H9 (cell line): ENCODE measurements around the gene TDRD5. TPM values are rescaled to one million over a fixed set of nuclear protein-coding genes. Genes with fewer than 3 reads are reported as not detected.

Experiments used
- DNase-seq: peaks from one replicate; pipeline ENCODE4 v3.0.0-alpha.2; 2017
- H2AFZ ChIP-seq: one replicate; pipeline ENCODE4 v1.6.1; 2013; ENCODE audit warnings: mild to moderate bottlenecking, low read length, control low read depth, moderate library complexity
- H2AK5ac ChIP-seq: 2 replicates; pipeline ENCODE4 v1.6.1; 2013; ENCODE audit warnings: low read length, control low read depth, mixed read lengths; ENCODE audit not compliant: insufficient read length
- H2BK120ac ChIP-seq: one replicate; pipeline ENCODE4 v1.6.1; 2013; ENCODE audit warnings: low read depth, mild to moderate bottlenecking, low read length, control low read depth, inconsistent platforms; ENCODE audit not compliant: poor library complexity, severe bottlenecking
- H2BK12ac ChIP-seq: 2 replicates; pipeline ENCODE4 v1.6.1; 2013; ENCODE audit warnings: low read length, control low read depth, mixed read lengths, low read depth; ENCODE audit not compliant: insufficient read length
- H2BK15ac ChIP-seq: 2 replicates; pipeline ENCODE4 v1.6.1; 2013; ENCODE audit warnings: low read depth, low read length, control low read depth
- H2BK20ac ChIP-seq: one replicate; pipeline ENCODE4 v1.6.1; 2013; ENCODE audit warnings: low read depth, mild to moderate bottlenecking, low read length, control low read depth, inconsistent platforms; ENCODE audit not compliant: poor library complexity, severe bottlenecking
- H2BK5ac ChIP-seq: 2 replicates; pipeline ENCODE4 v1.6.1; 2013; ENCODE audit warnings: low read length, control low read depth, mixed read lengths; ENCODE audit not compliant: insufficient read length
- H3K14ac ChIP-seq: 2 replicates; pipeline ENCODE4 v1.6.1; 2013; ENCODE audit warnings: low read length, control low read depth; ENCODE audit not compliant: insufficient read depth
- H3K18ac ChIP-seq: 2 replicates; pipeline ENCODE4 v1.6.1; 2013; ENCODE audit warnings: low read depth, mild to moderate bottlenecking, mixed read lengths, low read length, control low read depth; ENCODE audit not compliant: insufficient read length
- H3K23ac ChIP-seq: 2 replicates; pipeline ENCODE4 v1.6.1; 2013; ENCODE audit warnings: low read length, control low read depth, mixed read lengths, low read depth; ENCODE audit not compliant: insufficient read length
- H3K23me2 ChIP-seq: 2 replicates; pipeline ENCODE4 v1.6.1; 2013; ENCODE audit warnings: low read depth, mild to moderate bottlenecking, mixed read lengths, low read length, control low read depth; ENCODE audit not compliant: insufficient read length, poor library complexity, severe bottlenecking
- H3K27ac ChIP-seq: 2 replicates; pipeline ENCODE4 v1.5.1; 2013; ENCODE audit warnings: low read length, control low read depth, mixed read lengths, low read depth; ENCODE audit not compliant: insufficient read length
- H3K27me3 ChIP-seq: 2 replicates; pipeline ENCODE4 v1.6.1; 2013; ENCODE audit warnings: low read length, control low read depth, inconsistent platforms; ENCODE audit not compliant: insufficient read depth
- H3K4ac ChIP-seq: 2 replicates; pipeline ENCODE4 v1.6.1; 2013; ENCODE audit warnings: low read depth, mild to moderate bottlenecking, control low read depth, inconsistent platforms, low read length, moderate library complexity
- H3K4me1 ChIP-seq: 2 replicates; pipeline ENCODE4 v1.6.1; 2013; ENCODE audit warnings: low read length, control low read depth, inconsistent platforms; ENCODE audit not compliant: insufficient read depth
- H3K4me2 ChIP-seq: 2 replicates; pipeline ENCODE4 v1.6.1; 2013; ENCODE audit warnings: low read length, control low read depth, mixed read lengths; ENCODE audit not compliant: insufficient read length, insufficient read depth
- H3K56ac ChIP-seq: 2 replicates; pipeline ENCODE4 v1.6.1; 2013; ENCODE audit warnings: low read depth, mild to moderate bottlenecking, mixed read lengths, low read length, control low read depth; ENCODE audit not compliant: insufficient read length
- H3K79me1 ChIP-seq: 2 replicates; pipeline ENCODE4 v1.6.1; 2013; ENCODE audit warnings: low read depth, mild to moderate bottlenecking, moderate library complexity, low read length, control low read depth, inconsistent platforms; ENCODE audit not compliant: insufficient read depth, poor library complexity, severe bottlenecking
- H3K79me2 ChIP-seq: 2 replicates; pipeline ENCODE4 v1.6.1; 2013; ENCODE audit warnings: low read length, control low read depth, inconsistent platforms; ENCODE audit not compliant: insufficient read depth
- H3K9ac ChIP-seq: 2 replicates; pipeline ENCODE4 v1.6.1; 2013; ENCODE audit warnings: low read length, control low read depth, mixed read lengths; ENCODE audit not compliant: insufficient read length; ENCODE audit errors: extremely low read depth
- H3K9me3 ChIP-seq: one replicate; pipeline ENCODE4 v1.6.1; 2013; ENCODE audit warnings: low read depth, low read length, inconsistent platforms; ENCODE audit not compliant: control insufficient read depth
- H3T11ph ChIP-seq: one replicate; pipeline ENCODE4 v1.6.1; 2013; ENCODE audit warnings: mild to moderate bottlenecking, low read length, control low read depth, inconsistent platforms
- H4K20me1 ChIP-seq: one replicate; pipeline ENCODE4 v1.6.1; 2013; ENCODE audit not compliant: control insufficient read depth, insufficient read length, insufficient read depth
- H4K5ac ChIP-seq: 2 replicates; pipeline ENCODE4 v1.6.1; 2013; ENCODE audit warnings: low read depth, mild to moderate bottlenecking, mixed read lengths, low read length, control low read depth; ENCODE audit not compliant: insufficient read length
- H4K8ac ChIP-seq: replicated peaks from 2 replicates; pipeline ENCODE4 v1.6.1; 2013; ENCODE audit warnings: low read length, control low read depth, mixed read lengths, low read depth; ENCODE audit not compliant: insufficient read length
- H4K91ac ChIP-seq: 2 replicates; pipeline ENCODE4 v1.6.1; 2013; ENCODE audit warnings: low read depth, mild to moderate bottlenecking, moderate library complexity, mixed read lengths, low read length, control low read depth; ENCODE audit not compliant: insufficient read length
- H3K27ac Mint-ChIP-seq, 3 experiments: 2 replicates in 2 of 3; 3 replicates in 1 of 3; pipeline ENCODE4 v1.8.0; 2020 to 2021; ENCODE audit warnings: mixed read lengths in 3 of 3, mild to moderate bottlenecking in 1 of 3, moderate library complexity in 1 of 3
- H3K27me3 Mint-ChIP-seq: 2 replicates; pipeline ENCODE4 v1.8.0; 2021; ENCODE audit warnings: low read depth, mild to moderate bottlenecking, moderate library complexity, mixed read lengths
- H3K36me3 Mint-ChIP-seq, 3 experiments: 2 replicates in 2 of 3; 3 replicates in 1 of 3; pipeline ENCODE4 v1.8.0; 2020 to 2021; ENCODE audit warnings: low read depth in 3 of 3, mixed read lengths in 3 of 3; ENCODE audit not compliant: insufficient read depth in 1 of 3
- H3K4me1 Mint-ChIP-seq, 2 experiments: 2 replicates each; pipeline ENCODE4 v1.8.0; 2020; ENCODE audit warnings: mixed read lengths in 2 of 2
- H3K4me3 Mint-ChIP-seq, 2 experiments: 2 replicates in 1 of 2; 3 replicates in 1 of 2; pipeline ENCODE4 v1.8.0; 2020 to 2021; ENCODE audit warnings: mild to moderate bottlenecking in 2 of 2, mixed read lengths in 2 of 2, moderate library complexity in 1 of 2
- H3K9me3 Mint-ChIP-seq, 2 experiments: 2 replicates in 1 of 2; 3 replicates in 1 of 2; pipeline ENCODE4 v1.8.0; 2020; ENCODE audit warnings: mild to moderate bottlenecking in 2 of 2, mixed read lengths in 2 of 2, moderate library complexity in 1 of 2
- WGBS: extraction: QIAGEN DNeasy Blood & Tissue Kit; methylation state at CpG from one replicate; pipeline ENCODE4 v1.1.7; 2013; ENCODE audit warnings: missing lambda C conversion rate, low lambda C conversion rate, mixed read lengths; ENCODE audit not compliant: insufficient read length; ENCODE audit errors: extremely low coverage; 5-methylcytosine and 5-hydroxymethylcytosine counted together
- total RNA-seq: library from RNA; stranded (reverse); gene quantifications from 2 replicates; pipeline ENCODE4 v1.2.1, GENCODE V29; 2021
- TF ChIP-seq, protein P1 (sequence below): fragments of 200-600 bp; sonication (generic); conservative IDR thresholded peaks from 3 replicates; pipeline ENCODE4 v1.8.0; 2021; ENCODE audit warnings: antibody characterized with exemption, mild to moderate bottlenecking

Gene TDRD5
- total RNA-seq, 1 experiment from 2014 or later, result 0.33 TPM

DNA sequence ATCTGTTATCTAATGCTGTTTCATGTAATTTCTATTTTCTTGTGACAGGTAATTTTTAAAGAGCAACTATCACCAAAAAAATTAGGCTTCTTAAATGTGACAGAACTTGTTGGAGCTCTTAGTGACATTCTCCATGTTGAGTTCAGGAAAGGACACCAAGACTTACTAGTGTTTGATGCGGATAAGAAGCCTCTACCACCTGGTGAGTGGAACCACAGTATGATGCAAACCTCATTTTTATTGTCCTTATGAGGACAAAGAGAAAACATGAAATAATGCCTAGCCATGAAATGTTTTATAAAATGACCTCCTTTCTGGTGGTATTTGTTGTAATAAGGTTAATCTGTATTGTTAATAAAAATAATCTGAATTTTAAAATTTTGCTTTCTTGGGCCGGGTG, 39.1 kb downstream of the TDRD5 start:
- Histone ChIP-seq H3K79me1 (no peaks in the 10 kb centered on the region), H2AK5ac (no peak overlapping the region), H4K5ac (no peak overlapping the region), H2BK20ac (no peak overlapping the region), H4K91ac (no peak overlapping the region), H3K56ac (no peak overlapping the region), H3K9ac (no peak overlapping the region), H2AFZ (no peak overlapping the region), H4K8ac (no peak overlapping the region), H3K9me3 (no peaks in the 10 kb centered on the region), H2BK5ac (no peak overlapping the region), H3T11ph (no peak overlapping the region), H3K14ac (no peak overlapping the region), H3K4ac (no peak overlapping the region), H2BK15ac (no peak overlapping the region), H3K4me2 (no peak overlapping the region), H4K20me1 (no peaks in the 10 kb centered on the region), H2BK120ac (no peak overlapping the region), H3K27ac (no peak overlapping the region), H2BK12ac (no peak overlapping the region), H3K4me1 (no peaks in the 10 kb centered on the region), H3K23ac (no peak overlapping the region), H3K79me2 (no peaks in the 10 kb centered on the region), H3K27me3 (no peaks in the 10 kb centered on the region), H3K18ac (no peak overlapping the region), H3K23me2 (no peaks in the 10 kb centered on the region)
- no peak overlapping the region for H3K27ac Mint-ChIP-seq
- no peaks in the 10 kb centered on the region for H3K36me3 Mint-ChIP-seq
- no peak overlapping the region for H3K4me3 Mint-ChIP-seq
- H3K4me1 Mint-ChIP-seq, result no peaks in the 10 kb centered on the region
- DNase-seq, result no peak
- TF ChIP-seq, protein P1, sequence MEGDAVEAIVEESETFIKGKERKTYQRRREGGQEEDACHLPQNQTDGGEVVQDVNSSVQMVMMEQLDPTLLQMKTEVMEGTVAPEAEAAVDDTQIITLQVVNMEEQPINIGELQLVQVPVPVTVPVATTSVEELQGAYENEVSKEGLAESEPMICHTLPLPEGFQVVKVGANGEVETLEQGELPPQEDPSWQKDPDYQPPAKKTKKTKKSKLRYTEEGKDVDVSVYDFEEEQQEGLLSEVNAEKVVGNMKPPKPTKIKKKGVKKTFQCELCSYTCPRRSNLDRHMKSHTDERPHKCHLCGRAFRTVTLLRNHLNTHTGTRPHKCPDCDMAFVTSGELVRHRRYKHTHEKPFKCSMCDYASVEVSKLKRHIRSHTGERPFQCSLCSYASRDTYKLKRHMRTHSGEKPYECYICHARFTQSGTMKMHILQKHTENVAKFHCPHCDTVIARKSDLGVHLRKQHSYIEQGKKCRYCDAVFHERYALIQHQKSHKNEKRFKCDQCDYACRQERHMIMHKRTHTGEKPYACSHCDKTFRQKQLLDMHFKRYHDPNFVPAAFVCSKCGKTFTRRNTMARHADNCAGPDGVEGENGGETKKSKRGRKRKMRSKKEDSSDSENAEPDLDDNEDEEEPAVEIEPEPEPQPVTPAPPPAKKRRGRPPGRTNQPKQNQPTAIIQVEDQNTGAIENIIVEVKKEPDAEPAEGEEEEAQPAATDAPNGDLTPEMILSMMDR, result no peak
- no peaks in the 10 kb centered on the region for H3K9me3 Mint-ChIP-seq
- no peaks in the 10 kb centered on the region for H3K27me3 Mint-ChIP-seq
- no CpG with 5 or more reads among the region's 2 CpGs for WGBS
